Measurements from ENCODE around the gene SLC29A4.

GRCh38 chr7:5276611-5277010 is 6.1 kb upstream of the SLC29A4 start:
- TF ChIP-seq CTCF (conservative IDR thresholded peaks at IDR 0.05; ENCODE audit: low read depth, low read length) = no peak
- TF ChIP-seq EZH2 (IDR thresholded peaks at IDR 0.05; ENCODE audit: borderline replicate concordance, low read depth, low read length, poor library complexity, severe bottlenecking) = no peak

Data from A673 (cell line).